Hematopoietic multipotent progenitor cell treated with erythropoietin and hydrocortisone succinate and interleukin-3 and kit ligand, for 4 days (in vitro differentiated cells): Measurements from ENCODE around the gene SASH3.

Experiments used
- DNase-seq: peaks from one replicate; pipeline ENCODE4 v3.0.0-alpha.2; 2015

The SASH3 gene

GRCh38 chrX:129818123-129818522 lies 38.4 kb downstream of the SASH3 start:
- no peak for DNase-seq

- DNase-seq, result peak; percentile 80
Measured at GRCh38 chrX:129823115-129823514, 43.4 kb downstream of the SASH3 start.

GRCh38 chrX:129823522-129823921 lies 43.8 kb downstream of the SASH3 start:
- peak; percentile 22 for DNase-seq

GRCh38 chrX:129824620-129825019 lies 44.9 kb downstream of the SASH3 start:
- DNase-seq, result no peak

GRCh38 chrX:129825746-129826505 lies 46.2 kb downstream of the SASH3 start:
- peak; percentile 4 for DNase-seq

DNA sequence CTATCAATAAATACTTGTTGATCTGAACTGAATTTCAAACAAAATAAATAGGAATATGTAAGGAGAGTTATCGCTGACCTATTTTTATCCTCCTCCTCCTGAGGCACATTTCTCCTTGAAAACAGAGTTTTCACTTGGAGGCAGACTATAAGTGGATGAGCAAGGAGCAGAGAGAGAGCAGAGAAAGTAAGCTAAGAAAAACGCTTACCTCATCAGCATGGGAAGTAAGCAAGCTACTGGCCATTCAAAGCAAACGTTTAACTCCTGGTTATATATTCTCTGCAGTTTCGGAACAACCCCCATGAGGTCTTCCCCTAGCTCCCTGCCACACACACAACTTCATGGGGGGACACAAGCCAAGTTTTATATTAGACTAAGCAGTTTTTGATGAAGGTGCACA lies 50.7 kb downstream of the SASH3 start:
- no peak for DNase-seq

- DNase-seq, result no peak
Measured at GRCh38 chrX:129831091-129831885, 51.5 kb downstream of the SASH3 start.

- DNase-seq, result no peak
Measured at GRCh38 chrX:129833153-129833990, 53.6 kb downstream of the SASH3 start.

DNA sequence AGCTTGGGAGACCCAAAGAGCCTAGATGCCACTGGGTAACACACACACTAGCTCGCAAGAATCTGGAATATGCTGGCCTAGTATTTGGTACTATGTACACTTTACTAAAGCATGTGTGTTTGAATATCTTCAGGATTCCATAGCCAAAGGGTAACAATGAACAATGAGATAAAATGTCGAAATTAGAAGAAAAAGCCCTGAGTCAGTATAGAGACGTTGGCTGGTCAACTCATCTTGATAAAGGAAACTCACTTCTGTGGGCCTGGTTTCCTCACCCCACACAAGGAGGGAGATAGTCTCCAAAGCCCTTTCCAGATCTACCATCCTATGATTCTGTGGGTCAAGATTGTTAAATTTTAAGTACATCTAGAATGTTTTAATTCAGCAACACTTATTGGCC lies 57.1 kb downstream of the SASH3 start:
- peak; percentile 42 for DNase-seq

DNA sequence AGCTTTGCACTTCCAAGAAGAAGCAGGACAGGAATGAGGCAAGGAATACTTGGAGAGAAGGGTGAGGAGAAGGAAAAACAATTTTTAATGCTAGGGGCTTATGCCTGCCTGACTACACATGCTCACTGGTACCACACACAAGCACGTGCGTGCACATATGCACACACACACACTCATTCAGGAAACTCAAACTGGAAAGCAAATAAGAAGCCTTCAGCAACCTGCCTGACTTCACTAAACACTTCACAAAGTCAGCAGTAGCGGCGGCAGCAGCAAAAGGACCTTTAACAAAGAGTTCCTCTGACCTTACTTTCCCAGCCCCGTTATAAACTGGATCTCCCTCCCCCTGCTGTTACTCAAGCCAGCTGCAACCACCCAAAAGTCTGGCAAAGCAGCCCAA lies 60.6 kb downstream of the SASH3 start:
- peak; percentile 20 for DNase-seq

- DNase-seq, result peak; percentile 36
Measured at GRCh38 chrX:129842510-129843208, 62.9 kb downstream of the SASH3 start.

DNA sequence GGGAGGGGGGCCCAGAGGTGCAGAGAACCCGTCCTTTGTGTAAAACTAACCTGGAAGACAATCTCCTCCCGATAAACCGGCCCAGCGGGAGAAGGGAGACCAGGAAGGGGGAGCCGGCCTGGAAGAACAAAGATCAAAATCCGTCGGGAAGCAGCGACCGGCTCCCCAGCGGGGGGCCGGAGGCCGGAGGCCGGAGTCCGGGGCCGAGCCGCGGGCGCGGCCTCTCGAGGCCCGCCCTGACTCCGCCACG lies 63.4 kb downstream of the SASH3 start:
- DNase-seq, result no peak

DNA sequence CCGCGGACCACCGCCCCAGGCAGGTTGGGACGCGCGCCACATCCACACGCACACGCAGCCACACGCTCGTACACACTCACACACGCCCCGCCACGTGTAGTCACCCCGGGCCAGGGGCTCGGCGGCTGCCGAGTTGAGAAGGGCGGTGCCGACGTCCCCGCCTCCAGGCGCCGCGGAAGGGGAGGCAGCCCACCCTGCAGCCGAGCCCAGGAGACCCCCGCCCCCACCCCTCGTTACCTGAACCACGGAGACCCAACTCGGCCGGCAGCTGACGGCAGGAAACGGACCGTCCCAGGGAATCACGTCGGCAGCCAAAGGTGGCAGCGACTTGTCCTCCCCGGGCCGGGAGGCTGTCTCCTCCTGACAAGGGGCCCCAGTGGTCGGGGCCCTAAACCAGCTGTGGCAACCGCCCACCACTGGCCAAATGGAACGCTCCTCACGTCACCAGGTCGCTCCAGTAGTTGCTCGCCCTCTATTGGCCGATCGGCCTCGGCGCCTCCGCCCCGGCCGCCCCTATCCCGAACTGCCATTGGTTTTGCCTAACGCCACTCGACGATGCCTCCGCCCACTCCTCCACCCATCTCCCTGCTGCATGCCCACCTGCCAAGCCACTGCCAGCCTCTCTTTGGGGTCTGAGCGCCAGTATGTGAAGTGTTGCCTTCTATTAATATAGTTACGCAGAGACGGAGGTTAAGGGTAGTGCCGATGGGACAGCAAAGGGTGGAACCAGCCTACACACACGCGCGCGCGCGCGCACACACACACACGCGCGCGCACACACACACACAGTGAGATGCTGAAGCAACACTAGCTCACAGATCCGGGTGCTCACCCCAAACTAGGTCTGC lies 63.9 kb downstream of the SASH3 start, which contains the start of gene ZDHHC9:
ZDHHC9 (minus strand) TSS at position 428 of the 848 bp plus-strand sequence. CDS start 1,941 bp downstream, outside the sequence.
- DNase-seq, result peak; percentile 94
